RPMI7951 (cell line): ENCODE measurements around the gene ZNF286A. TPM values are rescaled to one million over a fixed set of nuclear protein-coding genes. Genes with fewer than 3 reads are reported as not detected.
"Not testable (repeated sequence)": the region's sequence is repeated elsewhere in the genome, so short reads cannot be mapped to it uniquely, and the experiment has no call there.

ENCODE experiments used
- DNase-seq: peaks from one replicate; pipeline ENCODE4 v3.0.0-alpha.2; 2012; ENCODE audit warnings: low read depth
- total RNA-seq: library from RNA; depleted of rRNA; stranded (reverse); fragments of >200 nt; shearing (Covaris generic); gene quantifications from 2 replicates; pipeline ENCODE4 v1.2.3, GENCODE V29; 2014; rRNA removed

The ZNF286A gene
- total RNA-seq, result 23.0 and 26.2 TPM in 2 replicates

DNA sequence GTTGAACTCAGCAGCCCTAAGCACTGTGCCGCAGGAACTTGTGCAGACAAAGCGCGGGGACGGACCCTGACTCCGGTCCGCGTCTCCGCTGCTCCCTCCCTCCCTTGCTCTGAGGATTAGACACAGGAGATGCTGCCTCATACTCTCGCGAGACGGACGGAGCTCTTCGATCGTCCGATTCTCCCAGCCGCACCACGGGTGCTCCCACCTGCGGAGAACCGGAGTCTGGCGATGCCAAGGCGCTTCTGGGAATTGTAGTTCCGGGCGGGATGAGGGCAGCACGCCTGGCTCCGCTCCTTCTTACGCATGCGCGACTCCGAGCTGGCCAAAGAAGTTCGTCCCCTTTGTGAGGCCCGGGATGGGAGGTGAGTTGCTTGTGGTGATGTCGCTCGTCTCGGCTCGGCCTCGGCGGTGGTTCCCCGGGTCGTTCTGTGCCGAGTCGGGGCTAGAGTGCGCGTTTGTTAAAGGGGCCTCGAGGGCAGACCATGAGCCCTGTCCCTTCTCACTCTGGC, at the start of gene ZNF286A:
TSS of gene ZNF286A (plus strand) at position 340 of the 512 bp plus-strand sequence. CDS start 578 bp downstream, outside the sequence.
- DNase-seq, result peak; percentile 99

DNA sequence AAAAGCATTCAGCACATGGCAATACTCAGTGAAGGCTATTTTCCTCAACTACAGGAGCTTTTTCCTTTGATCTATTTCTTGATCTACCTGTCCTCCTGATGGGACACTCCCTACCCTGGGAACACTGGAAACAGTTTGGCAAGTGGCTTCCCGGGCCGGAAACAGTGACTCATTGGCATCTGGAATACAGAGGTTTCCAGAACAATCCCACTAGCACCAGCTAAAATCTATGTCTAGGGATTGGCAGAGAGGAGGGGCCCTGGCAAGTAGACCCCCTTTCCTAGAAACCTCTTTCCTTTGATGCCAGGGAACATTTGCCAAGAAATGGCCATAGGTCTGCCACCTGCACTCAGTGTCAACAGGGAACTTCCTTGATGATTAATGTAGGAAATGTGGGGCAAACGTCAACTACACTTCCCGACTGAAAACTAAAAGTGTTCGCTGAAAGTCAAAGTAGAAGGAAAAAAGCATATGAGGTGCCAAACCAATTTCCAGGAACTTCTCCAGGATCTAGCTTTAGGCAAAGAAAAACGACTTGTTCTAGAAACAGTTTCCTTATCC, 49.6 kb upstream of the ZNF286A start:
- peak; percentile 66 for DNase-seq

GRCh38 chr17:15650741-15651582, 48.6 kb upstream of the ZNF286A start:
- DNase-seq, result peak; percentile 7

GRCh38 chr17:15651583-15652110, 47.9 kb upstream of the ZNF286A start:
- DNase-seq, result peak; percentile 99

DNA sequence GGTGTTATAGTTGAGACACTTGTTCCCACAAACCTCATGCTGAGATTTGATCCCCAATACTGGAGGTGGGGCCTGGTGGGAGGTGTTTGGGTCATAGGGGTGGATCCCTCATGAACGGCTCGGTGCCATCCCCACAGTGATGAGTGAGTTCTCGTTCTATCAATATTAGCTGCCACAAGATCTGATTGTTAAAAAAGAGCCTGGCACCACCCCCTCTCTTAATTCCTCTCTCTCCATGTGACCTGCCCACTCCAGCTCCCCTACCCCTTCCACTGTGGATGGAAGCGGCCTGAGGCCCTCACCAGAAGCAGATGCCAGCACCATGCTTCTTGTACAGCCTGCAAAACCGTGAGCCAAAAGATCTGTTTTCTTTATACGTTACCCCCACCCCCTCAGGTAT, 46.6 kb upstream of the ZNF286A start:
- DNase-seq, result no peak

DNA sequence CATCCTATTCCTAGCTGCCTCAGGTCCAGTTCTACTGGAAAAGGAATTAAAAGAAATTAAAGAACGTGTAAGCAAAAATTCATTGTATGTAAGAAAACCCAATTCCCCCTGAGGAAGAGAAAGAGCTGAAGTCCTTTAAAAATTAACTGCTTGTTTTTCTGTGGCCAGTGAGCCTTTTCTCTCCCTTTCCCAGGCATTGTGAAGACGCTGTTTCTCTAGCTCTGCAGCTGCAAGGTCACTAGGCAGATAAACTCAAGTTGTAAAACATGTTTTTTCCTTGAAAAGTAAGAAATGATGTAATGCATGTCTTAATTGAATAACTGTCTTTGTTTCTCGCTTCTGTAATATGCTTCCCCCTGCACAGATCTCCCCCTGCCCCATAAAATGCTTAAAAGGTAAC, 45.2 kb upstream of the ZNF286A start:
- DNase-seq, result not testable (repeated sequence)

DNA sequence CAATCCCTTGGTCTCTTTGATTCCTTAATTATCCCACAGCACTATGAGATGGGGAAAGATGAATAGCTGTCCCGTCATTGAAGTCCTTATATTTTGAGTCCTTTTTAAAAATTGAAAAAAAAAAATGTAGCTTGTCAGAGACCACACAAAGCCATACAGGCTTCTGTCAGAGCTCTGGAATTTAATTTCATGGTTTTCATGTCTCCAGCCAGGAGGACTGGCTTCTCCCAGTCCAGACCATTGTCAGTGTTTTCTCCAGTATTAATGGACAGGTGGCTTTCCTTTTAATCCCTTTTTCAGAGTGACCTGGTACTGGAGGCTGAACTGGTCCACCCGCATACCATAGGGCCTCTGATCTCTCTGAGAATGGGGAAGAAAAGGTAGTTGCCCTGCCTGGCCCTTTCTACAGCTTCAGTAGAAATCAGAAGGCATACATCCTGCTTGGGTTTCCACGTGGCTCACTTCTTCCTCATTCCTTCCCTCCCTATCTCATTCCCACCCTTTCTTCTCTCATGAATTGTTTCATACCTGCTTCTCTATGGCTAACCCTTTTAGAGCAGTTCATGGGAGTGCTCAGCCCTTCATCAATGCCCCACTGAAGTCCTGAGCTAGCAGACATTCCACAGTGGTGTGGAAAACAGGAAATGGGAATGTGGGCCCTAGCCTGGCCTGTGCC, 44.5 kb upstream of the ZNF286A start:
- no peak for DNase-seq

- DNase-seq, result no peak
Measured at GRCh38 chr17:15657868-15658267, 41.7 kb upstream of the ZNF286A start.

DNA sequence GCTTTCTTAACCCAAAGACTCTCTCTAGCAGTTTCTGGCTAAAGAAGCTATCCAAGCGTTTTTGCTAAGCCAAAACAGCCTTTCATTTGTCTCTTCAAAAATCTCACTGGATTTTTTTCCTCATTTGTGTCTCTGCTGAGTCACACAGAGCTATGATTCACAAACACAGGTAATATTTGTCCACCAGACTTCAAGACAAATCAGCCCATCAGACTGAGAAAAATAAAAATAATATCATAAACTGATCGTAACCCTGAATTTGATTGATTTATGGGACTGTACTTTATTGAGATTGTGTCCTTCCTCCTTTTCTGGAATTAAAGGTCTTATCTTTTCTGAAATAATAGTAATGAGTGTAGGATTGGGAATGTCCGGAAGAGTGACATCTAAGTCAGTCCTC, 41.3 kb upstream of the ZNF286A start:
- DNase-seq, result no peak

DNA sequence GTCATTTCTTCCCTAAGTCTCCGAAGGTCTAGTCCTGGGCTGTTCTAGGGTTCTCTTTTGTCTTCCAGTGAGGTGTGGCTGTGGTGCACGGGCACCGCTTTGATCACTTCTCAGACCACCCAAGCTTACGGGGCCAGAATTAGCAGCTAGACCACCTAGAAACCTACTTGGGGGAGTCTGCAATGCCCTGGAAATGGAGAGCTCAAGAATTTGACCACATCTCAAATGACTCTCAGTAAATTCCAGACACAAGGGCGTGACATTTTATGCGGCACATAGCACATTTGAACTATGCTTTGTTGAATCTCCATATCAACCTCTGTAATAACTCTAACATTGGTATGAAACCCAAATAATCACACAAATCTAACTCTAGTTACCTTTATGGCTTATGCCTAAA, 40.3 kb upstream of the ZNF286A start:
- DNase-seq, result no peak

DNA sequence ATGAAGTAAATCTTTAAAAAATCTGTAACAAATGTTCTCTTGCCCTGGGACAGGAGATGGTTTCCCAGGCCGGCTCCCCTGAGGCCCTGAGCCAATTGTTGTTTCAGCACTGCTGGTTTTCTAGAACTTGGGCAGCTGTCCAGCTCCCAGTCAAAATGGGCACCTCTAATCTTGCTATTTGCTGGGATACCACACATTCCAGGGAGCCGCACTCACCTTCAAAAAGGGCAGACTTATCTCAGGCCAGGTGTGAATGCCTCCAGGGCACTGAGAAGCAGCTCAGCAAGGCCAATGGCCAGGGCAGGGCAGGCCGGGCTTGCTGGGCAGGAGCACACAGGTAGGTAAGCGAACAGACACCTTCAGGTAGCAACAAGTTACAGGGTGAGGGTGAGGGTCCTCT, 39.9 kb upstream of the ZNF286A start:
- no peak for DNase-seq

GRCh38 chr17:15660077-15660476, 39.5 kb upstream of the ZNF286A start:
- DNase-seq, result no peak

DNA sequence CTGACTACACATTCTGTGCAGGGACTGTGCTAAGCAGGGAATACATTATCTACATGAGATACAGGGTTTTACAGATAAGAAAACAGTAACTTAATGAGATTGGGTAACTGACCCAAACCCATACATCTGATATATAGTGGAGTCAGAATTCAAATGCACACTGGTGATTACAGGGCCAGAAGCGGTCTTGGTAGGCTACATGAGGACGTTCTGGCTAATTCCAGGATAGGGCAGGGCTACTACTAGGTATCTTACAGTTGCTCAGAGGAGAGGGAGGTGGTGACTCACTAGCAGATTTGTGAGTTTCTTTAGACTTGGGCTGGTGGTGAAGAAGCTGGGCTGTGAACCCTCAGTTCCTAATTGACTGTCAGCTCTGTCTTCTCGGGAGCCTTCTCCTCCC, 36.9 kb upstream of the ZNF286A start:
- DNase-seq, result no peak

DNA sequence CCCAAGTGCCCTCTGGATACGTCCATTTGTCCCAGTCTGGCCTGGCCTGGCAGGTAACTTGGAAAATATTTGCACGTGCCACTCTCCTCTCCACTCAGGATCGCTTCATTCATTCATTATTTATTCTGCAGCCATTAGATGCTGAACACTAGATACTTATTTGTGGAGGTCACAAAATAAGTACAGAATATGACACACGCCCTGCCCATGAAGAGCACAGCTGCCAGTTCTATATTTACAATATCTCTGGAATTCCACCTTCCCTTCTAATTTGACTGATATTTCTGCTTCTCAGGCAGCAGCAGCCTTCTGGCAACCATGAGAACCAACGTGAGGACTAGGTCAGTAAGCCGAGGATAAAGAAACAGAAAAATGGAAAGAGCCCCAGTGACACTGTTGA, 36.4 kb upstream of the ZNF286A start:
- DNase-seq, result no peak

DNA sequence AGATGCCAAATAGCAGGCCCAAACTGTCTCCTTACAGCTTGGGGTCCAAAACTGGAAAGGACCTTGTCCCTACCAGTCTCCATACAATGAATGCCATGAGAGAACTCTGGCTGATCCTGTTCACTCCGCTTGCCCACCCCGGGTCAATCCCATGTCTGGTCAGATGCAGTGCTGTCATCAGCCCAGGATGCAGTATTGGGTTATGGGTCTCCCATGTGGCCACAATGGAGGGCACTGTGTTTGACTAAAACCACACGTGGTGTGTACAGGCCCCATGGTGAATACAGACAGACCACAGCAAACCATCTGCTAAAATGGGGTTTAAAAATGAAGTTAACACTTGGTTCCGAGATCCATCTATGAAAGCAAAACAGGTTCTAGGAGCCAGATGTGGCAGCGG, 35.9 kb upstream of the ZNF286A start:
- DNase-seq, result no peak

DNA sequence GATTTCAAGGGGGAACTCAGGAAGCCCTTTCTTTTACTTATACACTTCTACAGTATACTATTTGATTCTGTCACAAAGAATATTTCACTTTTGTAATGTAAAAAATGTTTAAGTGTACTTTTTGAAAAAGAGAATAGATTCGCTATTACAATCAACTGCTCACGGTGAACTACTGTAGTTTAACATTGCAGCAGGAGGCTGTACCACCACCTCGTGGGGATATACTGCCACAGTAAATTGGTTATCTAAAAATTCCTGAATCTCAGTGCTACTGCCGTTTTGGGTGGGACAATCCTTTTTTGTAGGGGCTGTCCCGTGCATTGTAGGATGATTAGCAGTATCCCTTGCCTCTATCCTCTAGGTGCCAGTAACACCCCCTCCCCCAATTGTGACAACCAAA, 30.0 kb upstream of the ZNF286A start:
- not testable (repeated sequence) for DNase-seq

DNA sequence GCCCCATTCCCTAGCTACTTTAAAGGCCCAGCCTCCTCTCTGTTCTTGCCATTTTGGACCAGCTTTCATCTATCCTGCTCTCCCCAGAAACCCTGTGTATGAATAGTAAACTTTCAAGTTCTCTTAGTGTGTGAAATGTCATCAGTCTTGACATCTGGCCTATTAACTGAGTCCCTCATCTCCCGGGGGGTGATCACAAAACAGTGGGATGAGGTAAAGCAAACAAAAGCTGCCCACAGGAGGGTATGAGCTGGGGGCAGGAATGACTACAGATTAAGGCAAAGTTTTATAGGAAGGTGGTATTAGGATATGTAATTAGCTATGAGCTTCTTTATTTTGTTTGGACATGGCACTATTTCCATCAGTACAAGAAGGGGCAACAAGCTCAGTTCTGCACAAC, 24.9 kb upstream of the ZNF286A start:
- not testable (repeated sequence) for DNase-seq

- DNase-seq, result not testable (repeated sequence)
Measured at GRCh38 chr17:15675991-15676390, 23.6 kb upstream of the ZNF286A start.

- not testable (repeated sequence) for DNase-seq
Measured at GRCh38 chr17:15683135-15683534, 16.4 kb upstream of the ZNF286A start.

DNA sequence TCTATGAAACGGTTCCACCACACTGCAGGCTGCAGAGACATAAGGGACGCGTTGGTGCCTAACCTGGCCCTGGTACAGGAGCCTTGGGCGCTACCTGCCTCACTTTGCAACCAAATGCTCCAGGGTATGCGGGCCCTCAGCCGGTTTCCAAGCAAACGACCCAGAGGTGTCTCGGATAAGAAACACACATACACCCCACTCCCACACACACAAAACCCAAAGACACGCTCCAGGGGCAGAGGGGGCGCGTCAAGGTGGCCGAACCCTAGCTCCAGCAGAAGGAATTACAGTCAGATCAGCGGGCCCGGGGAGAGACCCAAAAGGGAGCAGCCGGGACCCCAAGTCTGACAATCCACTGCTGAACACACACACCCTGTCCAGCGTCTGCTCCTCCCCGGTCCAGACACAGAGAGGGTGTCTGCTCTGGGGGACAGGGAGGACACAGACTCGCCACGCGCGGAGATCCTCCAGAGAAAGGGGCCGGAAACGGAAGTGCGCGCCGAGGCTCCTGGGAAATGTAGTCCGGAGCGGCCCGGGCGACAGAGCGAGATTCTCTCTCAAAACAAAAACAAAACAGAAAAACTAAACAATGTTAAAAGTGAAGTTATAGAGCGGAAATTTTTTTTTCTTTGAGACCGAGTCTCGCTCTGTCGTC, 15.6 kb upstream of the ZNF286A start, which contains the start of gene TRIM16:
TSS of gene TRIM16 (minus strand) at position 488 of the 655 bp plus-strand sequence. CDS start 32,702 bp downstream, outside the sequence.
- DNase-seq, result peak; percentile 60

DNA sequence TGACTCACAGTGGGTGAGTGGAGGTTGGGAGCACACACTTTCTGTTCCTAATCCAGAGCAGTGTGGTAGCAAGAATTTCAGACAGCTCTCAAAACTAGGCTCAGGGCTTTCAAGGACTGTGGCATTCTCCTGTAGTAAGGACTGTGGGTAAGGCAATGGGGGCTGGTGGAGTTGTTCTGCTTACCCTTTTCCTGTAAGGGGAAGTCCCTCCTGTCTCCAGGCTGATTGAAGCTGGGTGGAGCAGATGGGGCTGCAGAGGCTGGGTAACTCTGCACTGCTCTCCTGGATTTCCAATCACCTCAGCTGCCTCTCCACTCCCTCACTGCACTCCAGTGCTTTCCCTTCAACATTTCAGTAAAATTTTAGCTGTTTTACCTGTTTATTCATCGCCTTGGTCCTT, 12.1 kb upstream of the ZNF286A start:
- not testable (repeated sequence) for DNase-seq

- not testable (repeated sequence) for DNase-seq
Measured at GRCh38 chr17:15698967-15699366, 585 bp upstream of the ZNF286A start.
